H1 (cell line): ENCODE measurements around the gene YPEL4. TPM values are rescaled to one million over a fixed set of nuclear protein-coding genes. Genes with fewer than 3 reads are reported as not detected.

Experiments
- CTCF ChIA-PET: fragments of 300-600 bp; sonication (Branson Sonifier 250); formaldehyde crosslinking; loops from one replicate; lab custom pipeline; 2021; ENCODE audit not compliant: partially characterized antibody; lab: Charles Lee
- POLR2A ChIA-PET: fragments of 300-600 bp; sonication (Branson Sonifier 250); formaldehyde crosslinking; loops from one replicate; lab custom pipeline; 2021; ENCODE audit warnings: inconsistent platforms; ENCODE audit not compliant: partially characterized antibody; lab: Charles Lee
- DNase-seq, 2 experiments: peaks; one replicate each; pipeline versions ENCODE4 v3.0.0 to v3.0.0-alpha.2; 2010 to 2022; ENCODE audit warnings: low spot score in 2 of 2, low read depth in 1 of 2, mixed read lengths in 1 of 2
- FAIRE-seq: peaks from 2 replicates; lab custom pipeline; 2011; peaks lifted over from hg19 to GRCh38; lab: Jason Lieb, UNC
- H2AFZ ChIP-seq: 2 replicates; pipeline ENCODE4 v1.8.1; 2012; ENCODE audit warnings: low read length, inconsistent platforms
- H2AK5ac ChIP-seq: 2 replicates; pipeline ENCODE4 v1.6.1; 2013; ENCODE audit warnings: low read depth, low read length
- H2BK120ac ChIP-seq: replicated peaks from 2 replicates; pipeline ENCODE3; 2013; ENCODE audit warnings: low read depth, low read length, inconsistent platforms
- H2BK12ac ChIP-seq: 2 replicates; pipeline ENCODE4 v1.6.1; 2013; ENCODE audit warnings: low read depth, low read length
- H2BK15ac ChIP-seq: 2 replicates; pipeline ENCODE4 v1.6.1; 2013; ENCODE audit warnings: low read length
- H2BK20ac ChIP-seq: 2 replicates; pipeline ENCODE4 v1.6.1; 2013; ENCODE audit warnings: low read length
- H2BK5ac ChIP-seq: 2 replicates; pipeline ENCODE4 v1.6.1; 2013; ENCODE audit warnings: low read depth, low read length
- H3K14ac ChIP-seq: 2 replicates; pipeline ENCODE4 v1.6.1; 2013; ENCODE audit warnings: inconsistent platforms; ENCODE audit not compliant: insufficient read length
- H3K18ac ChIP-seq: 2 replicates; pipeline ENCODE4 v1.6.1; 2013; ENCODE audit warnings: low read length; ENCODE audit errors: extremely low read depth
- H3K23ac ChIP-seq: 2 replicates; pipeline ENCODE4 v1.6.1; 2013; ENCODE audit warnings: inconsistent platforms; ENCODE audit not compliant: insufficient read length
- H3K23me2 ChIP-seq: 2 replicates; pipeline ENCODE4 v1.6.1; 2013; ENCODE audit warnings: low read depth, low read length
- H3K27ac ChIP-seq: 2 replicates; pipeline ENCODE4 v1.6.1; 2011; ENCODE audit warnings: low read depth, low read length, inconsistent platforms
- H3K27me3 ChIP-seq, 4 experiments: replicated peaks in 1 of 4; 1 replicate in 1 of 4; 2 replicates in 3 of 4; pipeline versions ENCODE4 v1.6.1 to v1.8.1; 2011 to 2013; ENCODE audit warnings: low read length in 3 of 4, mild to moderate bottlenecking in 3 of 4, inconsistent platforms in 2 of 4, mixed read lengths in 2 of 4, moderate library complexity in 1 of 4; ENCODE audit not compliant: control insufficient read depth in 3 of 4, insufficient read depth in 3 of 4; ENCODE audit errors: extremely low read depth in 1 of 4
- H3K36me3 ChIP-seq, 4 experiments: 2 replicates each; pipeline versions ENCODE4 v1.6.1 to v1.8.1; 2011 to 2013; ENCODE audit warnings: mild to moderate bottlenecking in 4 of 4, low read length in 3 of 4, moderate library complexity in 2 of 4, control low read depth in 1 of 4, inconsistent platforms in 1 of 4; ENCODE audit not compliant: insufficient read depth in 4 of 4, control insufficient read depth in 2 of 4
- H3K4ac ChIP-seq: replicated peaks from 2 replicates; pipeline ENCODE3; 2013; ENCODE audit warnings: low read length, low read depth, mixed read lengths, inconsistent platforms; ENCODE audit not compliant: insufficient read length
- H3K4me1 ChIP-seq, 4 experiments: replicated peaks in 1 of 4; 1 replicate in 1 of 4; 2 replicates in 3 of 4; pipeline versions ENCODE4 v1.6.1 to v1.8.1; 2011 to 2013; ENCODE audit warnings: low read length in 3 of 4, inconsistent platforms in 2 of 4, mixed read lengths in 1 of 4; ENCODE audit not compliant: insufficient read depth in 4 of 4, control insufficient read depth in 3 of 4
- H3K4me2 ChIP-seq, 2 experiments: 2 replicates each; pipeline versions ENCODE4 v1.6.1 to v1.8.1; 2011 to 2013; ENCODE audit warnings: low read depth in 2 of 2, low read length in 2 of 2, control low read depth in 1 of 2, inconsistent platforms in 1 of 2, mild to moderate bottlenecking in 1 of 2; ENCODE audit not compliant: insufficient read depth in 1 of 2
- H3K4me3 ChIP-seq, 4 experiments: fragments of 200-600, 300-600 bp in 1 of 4; sonication (generic), shearing (Covaris generic), sonication (Bioruptor Twin) in 1 of 4; 2 replicates each; pipeline versions ENCODE4 v1.5.1 to v1.8.1; 2011 to 2016; ENCODE audit warnings: low read length in 4 of 4, low read depth in 3 of 4, control low read depth in 2 of 4, inconsistent platforms in 2 of 4, mild to moderate bottlenecking in 2 of 4, mixed read lengths in 1 of 4, moderate library complexity in 1 of 4; ENCODE audit not compliant: insufficient read depth in 2 of 4; ENCODE audit errors: extremely low read depth in 1 of 4
- H3K56ac ChIP-seq: replicated peaks from 2 replicates; pipeline ENCODE3; 2013; ENCODE audit warnings: low read depth, mild to moderate bottlenecking, mixed read lengths, low read length, inconsistent platforms; ENCODE audit not compliant: insufficient read length
- H3K79me1 ChIP-seq: 2 replicates; pipeline ENCODE4 v1.6.1; 2013; ENCODE audit warnings: low read depth, low read length, control low read depth
- H3K79me2 ChIP-seq, 2 experiments: 2 replicates each; pipeline versions ENCODE4 v1.6.1 to v1.8.1; 2012 to 2013; ENCODE audit warnings: low read length in 2 of 2, mild to moderate bottlenecking in 2 of 2, inconsistent platforms in 1 of 2; ENCODE audit not compliant: insufficient read depth in 2 of 2, control insufficient read depth in 1 of 2
- H3K9ac ChIP-seq, 4 experiments: replicated peaks in 1 of 4; 1 replicate in 1 of 4; 2 replicates in 3 of 4; pipeline versions ENCODE4 v1.6.1 to v1.8.1; 2011 to 2013; ENCODE audit warnings: low read depth in 3 of 4, low read length in 3 of 4, control low read depth in 2 of 4, mild to moderate bottlenecking in 2 of 4, moderate library complexity in 2 of 4, inconsistent platforms in 1 of 4; ENCODE audit errors: extremely low read depth in 1 of 4
- H3K9me3 ChIP-seq, 2 experiments: 2 replicates each; pipeline versions ENCODE4 v1.6.1 to v1.8.1; 2012 to 2013; ENCODE audit warnings: mild to moderate bottlenecking in 2 of 2, moderate library complexity in 2 of 2, control low read depth in 1 of 2, inconsistent platforms in 1 of 2, low read depth in 1 of 2, low read length in 1 of 2, mixed read lengths in 1 of 2; ENCODE audit not compliant: insufficient read depth in 2 of 2
- H4K20me1 ChIP-seq, 2 experiments: replicated peaks in 1 of 2; 2 replicates each; pipeline versions ENCODE3 to v1.8.1; 2011 to 2013; ENCODE audit warnings: inconsistent platforms in 2 of 2, low read length in 2 of 2, mild to moderate bottlenecking in 1 of 2; ENCODE audit not compliant: insufficient read depth in 2 of 2, control insufficient read depth in 1 of 2
- H4K5ac ChIP-seq: 2 replicates; pipeline ENCODE4 v1.6.1; 2013; ENCODE audit warnings: low read length, low read depth, mixed read lengths, inconsistent platforms; ENCODE audit not compliant: insufficient read length
- H4K8ac ChIP-seq: 2 replicates; pipeline ENCODE4 v1.8.0; 2013; ENCODE audit warnings: mild to moderate bottlenecking, moderate library complexity, low read length, inconsistent platforms; ENCODE audit not compliant: insufficient read depth; ENCODE audit errors: extremely low read depth
- H4K91ac ChIP-seq: replicated peaks from 2 replicates; pipeline ENCODE3; 2013; ENCODE audit warnings: low read length, mixed read lengths, inconsistent platforms; ENCODE audit not compliant: insufficient read length
- TAF1 ChIP-seq: IDR thresholded peaks from 2 replicates; pipeline ENCODE4 v1.6.1; 2011; ENCODE audit warnings: mild to moderate bottlenecking, low read depth, low read length
- WGBS, 2 experiments: shearing (Covaris generic) in 1 of 2; methylation state at CpG; one replicate each; pipeline versions ENCODE4 v1.1.6 to v1.1.7; 2013 to 2015; ENCODE audit warnings: low lambda C conversion rate in 2 of 2, mixed read lengths in 2 of 2, inconsistent platforms in 1 of 2, low coverage in 1 of 2, missing lambda C conversion rate in 1 of 2; ENCODE audit not compliant: insufficient replicate concordance in 2 of 2, insufficient coverage in 1 of 2, insufficient read length in 1 of 2; ENCODE audit errors: extremely low coverage in 1 of 2, missing lambda C conversion rate in 1 of 2; 5-methylcytosine and 5-hydroxymethylcytosine counted together
- polyA plus RNA-seq, 7 experiments: library from polyadenylated mRNA; depleted of rRNA in 3 of 7; stranded (reverse) in 5 of 7; unstranded in 2 of 7; fragments of >200 nt in 5 of 7; fragments of 200-250 nt in 2 of 7; gene quantifications; 1 replicate in 5 of 7; 2 replicates in 1 of 7; 4 replicates in 1 of 7; pipeline versions ENCODE4 v1.2.1 to v1.2.3, GENCODE V29; 2011 to 2013; ENCODE audit warnings: missing spikeins in 2 of 7, mixed read lengths in 2 of 7
- total RNA-seq: library from RNA; stranded (reverse); fragmentation: NEBNext Ultra II Directional; extraction: Animal tissue kit (Norgen Biotek cat#: 25700); gene quantifications from 2 replicates; pipeline ENCODE4 v1.2.1, GENCODE V29; 2021
- TF ChIP-seq, protein P1 (sequence below): IDR thresholded peaks from 2 replicates; pipeline ENCODE4 v1.6.1; 2011; ENCODE audit warnings: low read depth, mild to moderate bottlenecking, low read length; ENCODE audit not compliant: insufficient read depth

The YPEL4 gene
- total and polyA plus RNA-seq, 2 of the 8 experiments (the other 6 are each of a cell fraction or from before 2014, with no cell fraction given): 0.13 to 0.38 TPM

DNA sequence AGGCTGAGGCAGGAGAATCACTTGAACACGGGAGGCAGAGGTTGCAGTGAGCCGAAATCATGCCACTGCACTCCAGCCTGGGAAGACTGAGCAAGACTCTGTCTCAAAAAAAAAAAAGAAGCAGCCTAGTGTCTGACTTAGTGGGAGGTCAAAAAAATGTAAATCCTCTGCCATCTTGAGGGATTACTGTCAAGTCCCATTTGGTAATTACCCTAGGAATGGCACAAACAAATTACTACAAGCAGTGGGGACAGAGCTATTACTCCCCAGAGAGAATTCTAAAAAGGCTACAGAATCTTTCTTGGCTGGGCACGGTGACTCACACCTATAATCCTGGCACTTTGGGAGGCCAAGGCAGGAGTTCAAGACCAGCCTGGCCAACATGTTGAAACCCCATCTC, 48.4 kb downstream of the YPEL4 start:
- Histone ChIP-seq H2AK5ac (no peak overlapping the region), H2BK12ac (no peak overlapping the region), H3K14ac (no peak overlapping the region), H3K79me2 (no peaks in the 10 kb centered on the region; a peak in 3 of 4 replicates), H3K9me3 (no peaks in the 10 kb centered on the region), H2BK20ac (no peak overlapping the region), H3K4me2 (no peak overlapping the region), H3K23ac (no peak overlapping the region), H3K36me3 (peaks cover 0 to 6% (median 0%) of the 10 kb centered on the region in 4 experiments; a peak in 2 of 8 replicates), H2BK15ac (no peak overlapping the region), H2BK5ac (no peak overlapping the region), H3K79me1 (no peaks in the 10 kb centered on the region), H3K18ac (no peak overlapping the region), H2BK120ac (no peak overlapping the region), H4K91ac (no peak overlapping the region), H3K4ac (no peak overlapping the region), H3K27me3 (no peaks in the 10 kb centered on the region), H4K5ac (no peak overlapping the region), H3K9ac (no peak overlapping the region), H3K4me1 (peaks cover 7 to 16% (median 11%) of the 10 kb centered on the region in 4 experiments), H3K4me3 (no peak overlapping the region), H4K8ac (no peak overlapping the region), H3K27ac (no peak overlapping the region), H2AFZ (no peak overlapping the region), H4K20me1 (no peaks in the 10 kb centered on the region), H3K23me2 (peaks cover 7% of the 10 kb centered on the region), H3K56ac (no peak overlapping the region)
- DNase-seq (no peak), FAIRE-seq (no peak)
- WGBS, 2 experiments: 94% methylated on average over 3 of the region's 3 CpGs; no CpG with 5 or more reads in 1 of the 2 experiments
- ChIA-PET CTCF (interaction anchor here (0.8 to 20.2 kb wide), 7 partner anchors 10 to 119 kb away, joined by 3 to 286 read pairs (median 3); partner anchors contain the start of gene UBE2L6), POLR2A (interaction anchor here (8.0 to 51.1 kb wide), 2 partner anchors 32 to 43 kb away, joined by 66 to 1546 read pairs; partner anchors contain the start of genes CLP1, UBE2L6 and YPEL4)
- no peak for TF ChIP-seq TAF1
- TF ChIP-seq, protein P1, sequence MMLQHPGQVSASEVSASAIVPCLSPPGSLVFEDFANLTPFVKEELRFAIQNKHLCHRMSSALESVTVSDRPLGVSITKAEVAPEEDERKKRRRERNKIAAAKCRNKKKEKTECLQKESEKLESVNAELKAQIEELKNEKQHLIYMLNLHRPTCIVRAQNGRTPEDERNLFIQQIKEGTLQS: no peak
